K562 (cell line): Measurements from ENCODE around the gene JAM2. TPM values are rescaled to one million over a fixed set of nuclear protein-coding genes. Genes with fewer than 3 reads are reported as not detected.
A peak's percentile ranks its signal among the peaks of the same experiment; 100 is the strongest.

Source experiments
- BACH1 ChIP-seq: fragments of 200-800 bp; sonication (Bioruptor generic); IDR thresholded peaks from 2 replicates; pipeline ENCODE4 v1.6.1; 2016; ENCODE audit warnings: missing genetic modification characterization, missing compliant biosample characterization
- CC2D1A ChIP-seq: fragments of 450-650 bp; IDR thresholded peaks from 2 replicates; pipeline ENCODE4 v1.6.1; 2017; ENCODE audit warnings: mild to moderate bottlenecking
- ESRRA ChIP-seq: fragments of 450-650 bp; IDR thresholded peaks from 2 replicates; pipeline ENCODE4 v1.6.1; 2014; ENCODE audit warnings: low read depth, mild to moderate bottlenecking, moderate library complexity, borderline replicate concordance
- FOXK1 ChIP-seq: sonication (generic); formaldehyde crosslinking; IDR thresholded peaks from 2 replicates; pipeline ENCODE4 v1.8.0; 2022; ENCODE audit warnings: missing genetic modification reagents, mild to moderate bottlenecking, borderline replicate concordance
- HEY1 ChIP-seq: fragments of 250-450 bp; sonication (Bioruptor Pico); IDR thresholded peaks from 2 replicates; pipeline ENCODE4 v1.5.0; 2020; ENCODE audit warnings: mild to moderate bottlenecking, moderate library complexity, borderline replicate concordance
- HNRNPH1 ChIP-seq: fragments of 200-400 bp; formaldehyde crosslinking; optimal IDR thresholded peaks from 2 replicates; pipeline ENCODE3; 2017; ENCODE audit warnings: low read depth, mild to moderate bottlenecking, low read length, moderate library complexity
- IRF1 ChIP-seq: sonication (generic); formaldehyde crosslinking; IDR thresholded peaks from 2 replicates; pipeline ENCODE4 v1.8.0; 2022; ENCODE audit warnings: missing genetic modification reagents, mild to moderate bottlenecking, borderline replicate concordance
- MITF ChIP-seq: IDR thresholded peaks from 2 replicates; pipeline ENCODE4 v1.6.1; 2014; ENCODE audit warnings: antibody characterized with exemption
- PHTF2 ChIP-seq: fragments of 250-450 bp; sonication (Bioruptor Pico); IDR thresholded peaks from 2 replicates; pipeline ENCODE4 v1.5.0; 2021; ENCODE audit warnings: mild to moderate bottlenecking
- RBM22 ChIP-seq: fragments of 200-400 bp; formaldehyde crosslinking; IDR thresholded peaks from 2 replicates; pipeline ENCODE4 v1.6.1; 2018; ENCODE audit warnings: low read length, low read depth; ENCODE audit not compliant: poor library complexity, severe bottlenecking
- ZBTB11 ChIP-seq, 3 experiments: fragments of 200-800 bp in 1 of 3; fragments of 250-450 bp in 1 of 3; fragments of 450-650 bp in 1 of 3; sonication (Bioruptor Pico) in 1 of 3; sonication (Bioruptor generic) in 1 of 3; formaldehyde crosslinking in 1 of 3; IDR thresholded peaks; 2 replicates each; pipeline versions ENCODE4 v1.6.1 to v1.8.0; 2016 to 2022; ENCODE audit warnings: mild to moderate bottlenecking in 2 of 3, missing genetic modification characterization in 2 of 3, missing compliant biosample characterization in 1 of 3, moderate library complexity in 1 of 3
- ZBTB8A ChIP-seq: fragments of 450-650 bp; IDR thresholded peaks from 2 replicates; pipeline ENCODE4 v1.6.1; 2018; ENCODE audit warnings: mild to moderate bottlenecking, moderate library complexity; ENCODE audit not compliant: partially characterized antibody
- ZNF263 ChIP-seq: sonication (generic); formaldehyde crosslinking; IDR thresholded peaks from 2 replicates; pipeline ENCODE4 v1.8.0; 2022; ENCODE audit warnings: mild to moderate bottlenecking, missing genetic modification reagents, borderline replicate concordance
- ZNF324 ChIP-seq: fragments of 250-450 bp; sonication (Bioruptor Pico); IDR thresholded peaks from 2 replicates; pipeline ENCODE4 v1.4.0; 2020; ENCODE audit warnings: mild to moderate bottlenecking
- ZNF354B ChIP-seq: fragments of 250-450 bp; sonication (Bioruptor Pico); IDR thresholded peaks from 2 replicates; pipeline ENCODE4 v1.4.0; 2020
- ZNF740 ChIP-seq, 3 experiments: fragments of 200-800 bp in 1 of 3; sonication (Bioruptor generic) in 1 of 3; sonication (generic) in 1 of 3; formaldehyde crosslinking in 1 of 3; IDR thresholded peaks; 2 replicates each; pipeline versions ENCODE4 v1.6.1 to v1.8.0; 2016 to 2022; ENCODE audit warnings: mild to moderate bottlenecking in 2 of 3, missing compliant biosample characterization in 2 of 3, missing genetic modification characterization in 2 of 3, missing genetic modification reagents in 1 of 3
- ZNF766 ChIP-seq: fragments of 200-800 bp; sonication (Bioruptor generic); conservative IDR thresholded peaks from 2 replicates; pipeline ENCODE4 v1.6.1; 2016; ENCODE audit warnings: missing genetic modification characterization, missing compliant biosample characterization
- ZNF830 ChIP-seq: fragments of 250-450 bp; sonication (Bioruptor Pico); IDR thresholded peaks from 2 replicates; pipeline ENCODE4 v1.5.0; 2021; ENCODE audit warnings: mild to moderate bottlenecking
- polyA plus RNA-seq, 8 experiments: library from polyadenylated mRNA; depleted of rRNA in 4 of 8; stranded (reverse) in 5 of 8; unstranded in 3 of 8; fragments of >200 nt; fragmentation: Nextera tagmentation in 2 of 8; fragmentation: Illumina TruSeq in 1 of 8; extraction: Ambion mirVana in 2 of 8; extraction: Trizol in 1 of 8; gene quantifications; 2 replicates each; pipeline versions ENCODE4 v1.2.1 to v1.2.3, GENCODE V29; 2011 to 2014; ENCODE audit warnings: inconsistent platforms in 1 of 8, missing spikeins in 1 of 8
- total RNA-seq, 7 experiments: library from RNA; depleted of rRNA in 6 of 7; stranded (reverse); fragments of >200 nt in 6 of 7; fragmentation: Illumina TruSeq in 2 of 7; extraction: Trizol in 2 of 7; gene quantifications; 2 replicates each; pipeline versions ENCODE4 v1.2.1 to v1.2.3, GENCODE V29; 2011 to 2021; ENCODE audit warnings: low replicate concordance in 1 of 7
- TF ChIP-seq, protein P1 (sequence below): IDR thresholded peaks from 3 replicates; pipeline ENCODE4 v1.6.1; 2011; ENCODE audit warnings: borderline replicate concordance, mild to moderate bottlenecking; ENCODE audit not compliant: insufficient read length, insufficient read depth

JAM2 gene
- total and polyA plus RNA-seq, 9 of the 15 experiments (the other 6 are each of a cell fraction or from before 2014, with no cell fraction given) = 0.03 to 0.08 (median 0.07) TPM; not detected in 6

DNA sequence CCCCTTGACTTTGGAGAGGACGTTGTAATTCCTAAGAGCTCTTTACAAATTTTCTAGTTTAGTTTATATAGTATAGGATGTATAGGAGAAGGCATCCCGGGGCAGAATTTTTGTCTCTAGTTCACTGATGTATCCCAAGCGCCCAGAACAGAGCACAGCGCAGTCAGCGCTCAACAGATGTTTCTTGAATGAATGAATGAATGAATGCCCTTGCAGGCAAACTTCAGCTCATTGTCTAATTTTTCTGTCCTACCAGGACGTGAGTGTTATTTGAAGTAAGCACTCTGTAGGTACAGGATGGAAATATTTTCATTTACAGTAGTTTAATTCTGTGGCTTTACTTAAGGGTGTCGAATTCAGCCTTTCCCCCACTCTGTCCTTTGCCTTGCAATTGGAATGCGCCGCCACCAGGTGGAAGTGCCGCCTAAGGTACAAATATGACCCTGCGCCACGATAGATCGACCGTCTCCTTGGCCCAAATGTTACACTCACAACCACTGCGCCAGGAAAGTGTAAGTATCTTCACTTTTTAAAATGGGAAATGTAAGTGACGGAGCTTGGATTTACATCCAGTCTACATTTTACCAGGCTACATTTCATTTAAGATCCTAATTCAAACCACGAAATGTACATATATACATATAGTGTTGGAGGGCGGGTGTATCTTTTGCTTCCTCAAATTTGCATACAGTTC is 30.9 kb upstream of the JAM2 start (continued):
- TF ChIP-seq IRF1 = no peak
- no peak for TF ChIP-seq ZNF263 (CRISPR knock-in tag)
- TF ChIP-seq ZNF324 (CRISPR knock-in tag) = no peak
- TF ChIP-seq ZNF766 (CRISPR knock-in tag) = no peak
- no peak for TF ChIP-seq FOXK1 (CRISPR knock-in tag)
- no peak for TF ChIP-seq ZNF740 (CRISPR knock-in tag; IDR thresholded peaks at IDR 0.05)
- no peak for TF ChIP-seq ZNF740 (tag; IDR thresholded peaks at IDR 0.05)
- TF ChIP-seq ZNF830 (CRISPR knock-in tag) = no peak
- no peak for TF ChIP-seq ZNF354B (CRISPR knock-in tag)
- TF ChIP-seq ZBTB11 (CRISPR knock-in tag; IDR thresholded peaks at IDR 0.05) = no peak
- peak; percentile 62; the same call in 1 of the 2 replicates for TF ChIP-seq CC2D1A
- TF ChIP-seq ZBTB8A = no peak
- no peak for TF ChIP-seq RBM22
- TF ChIP-seq PHTF2 = no peak
- no peak for TF ChIP-seq MITF
- TF ChIP-seq, protein P1, sequence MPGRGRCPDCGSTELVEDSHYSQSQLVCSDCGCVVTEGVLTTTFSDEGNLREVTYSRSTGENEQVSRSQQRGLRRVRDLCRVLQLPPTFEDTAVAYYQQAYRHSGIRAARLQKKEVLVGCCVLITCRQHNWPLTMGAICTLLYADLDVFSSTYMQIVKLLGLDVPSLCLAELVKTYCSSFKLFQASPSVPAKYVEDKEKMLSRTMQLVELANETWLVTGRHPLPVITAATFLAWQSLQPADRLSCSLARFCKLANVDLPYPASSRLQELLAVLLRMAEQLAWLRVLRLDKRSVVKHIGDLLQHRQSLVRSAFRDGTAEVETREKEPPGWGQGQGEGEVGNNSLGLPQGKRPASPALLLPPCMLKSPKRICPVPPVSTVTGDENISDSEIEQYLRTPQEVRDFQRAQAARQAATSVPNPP = no peak
- 0 out of 2 replicates have a peak, but pooled peaks have one; percentile 18 for TF ChIP-seq BACH1 (tag)
- no peak for TF ChIP-seq HNRNPH1
- TF ChIP-seq ESRRA = peak; percentile 58
- TF ChIP-seq HEY1 (CRISPR knock-in tag) = no peak
